MCF 10A (cell line): ENCODE results near the gene CYB5RL. TPM values are rescaled to one million over a fixed set of nuclear protein-coding genes. Genes with fewer than 3 reads are reported as not detected.

Experiments used
- BruUV-seq: library from RNA; stranded (reverse); fragments of 400-500 nt; replicated peaks from 2 replicates; lab custom pipeline; 2021; lab: Mats Ljungman, UMichigan
- CTCF ChIA-PET: fragments of 300-600 bp; sonication (Branson Sonifier 250); formaldehyde crosslinking; extraction: SDS; loops from one replicate; lab custom pipeline; 2021; ENCODE audit warnings: antibody characterized with exemption, inconsistent platforms; lab: Yijun Ruan, JAX
- POLR2A ChIA-PET: fragments of 300-600, 350-650 bp; sonication (Branson Sonifier 250); formaldehyde crosslinking; extraction: SDS; loops from one replicate; lab custom pipeline; 2020; ENCODE audit warnings: antibody characterized with exemption, inconsistent platforms; lab: Yijun Ruan, JAX
- DNase-seq: peaks from one replicate; pipeline ENCODE4 v3.0.0-alpha.2; 2018; ENCODE audit not compliant: unreplicated experiment
- H3K27ac Mint-ChIP-seq: one replicate; pipeline ENCODE4 v1.8.0; 2022; ENCODE audit warnings: mild to moderate bottlenecking, low read depth, mixed read lengths; ENCODE audit not compliant: unreplicated experiment
- H3K27me3 Mint-ChIP-seq: one replicate; pipeline ENCODE4 v1.8.0; 2022; ENCODE audit warnings: mixed read lengths; ENCODE audit not compliant: insufficient read depth, unreplicated experiment
- H3K36me3 Mint-ChIP-seq: one replicate; pipeline ENCODE4 v1.8.0; 2022; ENCODE audit warnings: mild to moderate bottlenecking, moderate library complexity, mixed read lengths; ENCODE audit not compliant: insufficient read depth, unreplicated experiment
- H3K4me1 Mint-ChIP-seq: one replicate; pipeline ENCODE4 v1.8.0; 2022; ENCODE audit warnings: mixed read lengths; ENCODE audit not compliant: insufficient read depth, unreplicated experiment
- H3K4me3 Mint-ChIP-seq: one replicate; pipeline ENCODE4 v1.8.0; 2022; ENCODE audit warnings: mild to moderate bottlenecking, moderate library complexity, mixed read lengths; ENCODE audit not compliant: unreplicated experiment
- H3K9me3 Mint-ChIP-seq: one replicate; pipeline ENCODE4 v1.8.0; 2022; ENCODE audit warnings: mixed read lengths; ENCODE audit not compliant: unreplicated experiment
- intact Hi-C: fragments of 100-400 bp; cut with micrococcal nuclease; formaldehyde crosslinking; loops from 2 replicates; pipeline ENCODE4 v1.14.1; 2022
- total RNA-seq: library from RNA; stranded (reverse); gene quantifications from 2 replicates; pipeline ENCODE4 v1.2.3, GENCODE V29; 2022
- TF ChIP-seq, protein P1 (sequence below): fragments of 200-600 bp; IDR thresholded peaks from one replicate; pipeline ENCODE4 v1.8.0; 2022; ENCODE audit warnings: antibody characterized with exemption, mild to moderate bottlenecking; ENCODE audit not compliant: unreplicated experiment

CYB5RL gene
- total RNA-seq, 1 experiment from 2014 or later, result 4.6 TPM

DNA sequence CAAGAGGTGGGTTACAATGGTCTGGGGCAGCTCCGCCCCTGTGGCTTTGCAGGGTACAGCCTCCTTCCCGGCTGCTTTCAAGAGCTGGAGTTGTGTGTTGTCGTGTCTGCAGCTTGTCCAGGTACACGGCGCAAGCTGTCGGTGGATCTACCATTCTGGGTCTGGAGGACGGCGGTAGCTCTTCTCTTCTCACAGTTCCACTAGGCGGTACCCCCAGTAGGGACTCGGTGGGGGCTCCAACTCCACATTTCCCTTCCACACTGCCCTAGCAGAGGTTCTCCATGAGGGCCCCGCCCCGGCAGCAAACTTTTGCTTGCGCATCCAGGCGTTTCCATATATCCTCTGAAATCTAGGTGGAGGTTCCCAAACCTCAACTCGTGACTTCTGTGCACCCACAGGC is 34.7 kb downstream of the CYB5RL start:
- no peak overlapping the region for H3K4me3 Mint-ChIP-seq
- H3K9me3 Mint-ChIP-seq, result no peaks in the 10 kb centered on the region
- CTCF ChIA-PET, result interaction anchor here (0.5 to 0.6 kb wide), 2 partner anchors 149 to 206 kb away, joined by 3 read pairs; no protein-coding TSS in a partner anchor

GRCh38 chr1:54163573-54163972 is 36.3 kb downstream of the CYB5RL start:
- no peak for DNase-seq
- Mint-ChIP-seq H3K4me1 (peaks cover 16% of the 10 kb centered on the region), H3K9me3 (no peaks in the 10 kb centered on the region), H3K27ac (no peak overlapping the region), H3K4me3 (no peak overlapping the region), H3K27me3 (no peaks in the 10 kb centered on the region), H3K36me3 (no peaks in the 10 kb centered on the region)
- CTCF ChIA-PET, result no interaction called here
- no TSS peak for BruUV-seq
- POLR2A ChIA-PET, result no interaction called here
- TF ChIP-seq, protein P1, sequence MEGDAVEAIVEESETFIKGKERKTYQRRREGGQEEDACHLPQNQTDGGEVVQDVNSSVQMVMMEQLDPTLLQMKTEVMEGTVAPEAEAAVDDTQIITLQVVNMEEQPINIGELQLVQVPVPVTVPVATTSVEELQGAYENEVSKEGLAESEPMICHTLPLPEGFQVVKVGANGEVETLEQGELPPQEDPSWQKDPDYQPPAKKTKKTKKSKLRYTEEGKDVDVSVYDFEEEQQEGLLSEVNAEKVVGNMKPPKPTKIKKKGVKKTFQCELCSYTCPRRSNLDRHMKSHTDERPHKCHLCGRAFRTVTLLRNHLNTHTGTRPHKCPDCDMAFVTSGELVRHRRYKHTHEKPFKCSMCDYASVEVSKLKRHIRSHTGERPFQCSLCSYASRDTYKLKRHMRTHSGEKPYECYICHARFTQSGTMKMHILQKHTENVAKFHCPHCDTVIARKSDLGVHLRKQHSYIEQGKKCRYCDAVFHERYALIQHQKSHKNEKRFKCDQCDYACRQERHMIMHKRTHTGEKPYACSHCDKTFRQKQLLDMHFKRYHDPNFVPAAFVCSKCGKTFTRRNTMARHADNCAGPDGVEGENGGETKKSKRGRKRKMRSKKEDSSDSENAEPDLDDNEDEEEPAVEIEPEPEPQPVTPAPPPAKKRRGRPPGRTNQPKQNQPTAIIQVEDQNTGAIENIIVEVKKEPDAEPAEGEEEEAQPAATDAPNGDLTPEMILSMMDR, result no peak
- intact Hi-C loops, result no loop called here

More for the DNA sequence above, 34.7 kb downstream of the CYB5RL start:
- H3K36me3 Mint-ChIP-seq, result no peaks in the 10 kb centered on the region
- DNase-seq, result no peak
- H3K27me3 Mint-ChIP-seq, result no peaks in the 10 kb centered on the region
- BruUV-seq, result no TSS peak
- TF ChIP-seq, protein P1, result no peak
- POLR2A ChIA-PET, result interaction anchor here (1.4 kb wide), 1 partner anchor 35 kb away, joined by 6 read pairs; the partner anchor contains the start of genes CYB5RL and MRPL37
- H3K27ac Mint-ChIP-seq, result no peak overlapping the region
- H3K4me1 Mint-ChIP-seq, result peaks cover 11% of the 10 kb centered on the region
- intact Hi-C loops, result no loop called here

- TF ChIP-seq, protein P1, result no peak
- Mint-ChIP-seq H3K9me3 (no peaks in the 10 kb centered on the region), H3K27me3 (no peaks in the 10 kb centered on the region), H3K27ac (no peak overlapping the region), H3K4me3 (no peak overlapping the region), H3K4me1 (peaks cover 17% of the 10 kb centered on the region), H3K36me3 (no peaks in the 10 kb centered on the region)
- intact Hi-C loops, result no loop called here
- BruUV-seq, result no TSS peak
- POLR2A ChIA-PET, result interaction anchor here (1.0 kb wide), 1 partner anchor 325 kb away, joined by 4 read pairs; no protein-coding TSS in a partner anchor
- CTCF ChIA-PET, result no interaction called here
- peak; percentile 21 for DNase-seq
These were observed 36.8 kb downstream of the CYB5RL start for GRCh38 chr1:54163051-54163450.

GRCh38 chr1:54161495-54162168 is 38.2 kb downstream of the CYB5RL start:
- ChIA-PET CTCF (interaction anchor here (0.6 to 0.9 kb wide), 2 partner anchors 39 to 798 kb away, joined by 3 read pairs; no protein-coding TSS in a partner anchor), POLR2A (no interaction called here)
- H3K36me3 Mint-ChIP-seq, result no peaks in the 10 kb centered on the region
- H3K4me3 Mint-ChIP-seq, result no peak overlapping the region
- no peaks in the 10 kb centered on the region for H3K9me3 Mint-ChIP-seq
- TF ChIP-seq, protein P1, result no peak
- H3K4me1 Mint-ChIP-seq, result peaks cover 16% of the 10 kb centered on the region
- no peak for DNase-seq
- H3K27me3 Mint-ChIP-seq, result no peaks in the 10 kb centered on the region
- BruUV-seq, result no TSS peak
- intact Hi-C loops, result no loop called here
- no peak overlapping the region for H3K27ac Mint-ChIP-seq
